Smooth muscle cell of trachea (primary cell): ENCODE data around the gene FCGR3A. TPM values are rescaled to one million over a fixed set of nuclear protein-coding genes. Genes with fewer than 3 reads are reported as not detected.

Experiments
- total RNA-seq: library from RNA; depleted of rRNA; stranded (reverse); fragments of >200 nt; gene quantifications from 2 replicates; pipeline ENCODE4 v1.2.1, GENCODE V29; 2014

Gene FCGR3A
- not detected in 2 replicates for total RNA-seq

GRCh38 chr1:161549652-161550051, at the start of gene FCGR3A:
Gene FCGR3A (minus strand): TSS chr1:161549818. CDS start chr1:161549736, 82 bp downstream.

GRCh38 chr1:161523817-161524741, 25.5 kb downstream of the FCGR3A start, which contains the start of gene HSPA6:
Gene HSPA6 (plus strand): TSS chr1:161524540. CDS start chr1:161524659, 119 bp downstream.

Other genes starting within 250 kb of the FCGR3A start
- gene MPZ, start 239.8 kb downstream of the FCGR3A start, total RNA-seq, result 0.87 and 0.99 TPM in 2 replicates
- 29.6 and 38.7 TPM in 2 replicates for gene SDHC, start 235.4 kb downstream of the FCGR3A start, total RNA-seq
- not detected in 2 replicates for gene CFAP126, start 181.9 kb downstream of the FCGR3A start, total RNA-seq
- gene FCGR2A, start 44.4 kb downstream of the FCGR3A start, total RNA-seq, result 4.1 and 5.6 TPM in 2 replicates
- 4.7 and 6.5 TPM in 2 replicates for gene HSPA6, start 25.3 kb downstream of the FCGR3A start, total RNA-seq
- not detected in 2 replicates for gene FCGR3B, start 81.4 kb upstream of the FCGR3A start, total RNA-seq
- 0.15 TPM in 1 of 2 replicates, not detected in the other for gene FCGR2B, start 113.3 kb upstream of the FCGR3A start, total RNA-seq
- gene FCRLA, start 157.4 kb upstream of the FCGR3A start, total RNA-seq, result 1.5 and 2.3 TPM in 2 replicates
- 2.0 and 3.6 TPM in 2 replicates for gene FCRLB, start 171.7 kb upstream of the FCGR3A start, total RNA-seq
- 32.7 and 44.1 TPM in 2 replicates for gene DUSP12, start 200.0 kb upstream of the FCGR3A start, total RNA-seq
- 20.2 and 24.4 TPM in 2 replicates for gene ATF6, start 216.5 kb upstream of the FCGR3A start, total RNA-seq